HepG2 (cell line): ENCODE measurements around the gene CCNJL. TPM values are rescaled to one million over a fixed set of nuclear protein-coding genes. Genes with fewer than 3 reads are reported as not detected.

Source experiments
- ATAC-seq: fragments of 200-7000 bp; cut with Tn5 transposase; 3 replicates; pipeline ENCODE4 v1.9.1; 2020; ENCODE audit warnings: mild to moderate bottlenecking, moderate library complexity
- BruUV-seq: library from RNA; stranded (reverse); fragments of 400-500 nt; replicated peaks from 2 replicates; lab custom pipeline; 2021; lab: Mats Ljungman, UMichigan
- CTCF ChIA-PET: fragments of 300-600 bp; formaldehyde crosslinking; extraction: SDS; loops from one replicate; lab custom pipeline; 2021; ENCODE audit warnings: low total read pairs, inconsistent platforms, low intra/inter-chr PET ratio; lab: Yijun Ruan, JAX
- POLR2A ChIA-PET: fragments of 350-600 bp; sonication (Branson Sonifier 250); formaldehyde crosslinking; loops from one replicate; lab custom pipeline; 2020; ENCODE audit warnings: antibody characterized with exemption, inconsistent platforms; lab: Yijun Ruan, JAX
- DNase-seq: peaks from one replicate; pipeline ENCODE4 v3.0.0-alpha.2; 2015; ENCODE audit warnings: low spot score
- FAIRE-seq: peaks from 3 replicates; lab custom pipeline; 2011; peaks lifted over from hg19 to GRCh38; lab: Jason Lieb, UNC
- H2AFZ ChIP-seq: one replicate; pipeline ENCODE4 v1.6.1; 2011; ENCODE audit warnings: low read length, inconsistent platforms
- H3K27ac ChIP-seq: fragments of 300-600 bp; 3 replicates; pipeline ENCODE4 v1.8.0; 2011; ENCODE audit warnings: mixed run types, mild to moderate bottlenecking, mixed read lengths, low read length, inconsistent platforms; ENCODE audit not compliant: insufficient read depth; ENCODE audit errors: extremely low read length
- H3K27me3 ChIP-seq, 2 experiments: fragments of 200-600 bp in 1 of 2; 2 replicates in 1 of 2; 3 replicates in 1 of 2; pipeline versions ENCODE4 v1.6.0 to v1.8.0; 2011; ENCODE audit warnings: low read length in 2 of 2, mild to moderate bottlenecking in 2 of 2, moderate library complexity in 2 of 2, inconsistent platforms in 1 of 2; ENCODE audit not compliant: insufficient read depth in 2 of 2, control insufficient read depth in 1 of 2
- H3K36me3 ChIP-seq, 2 experiments: fragments of 200-600 bp in 1 of 2; replicated peaks in 1 of 2; 2 replicates in 1 of 2; 3 replicates in 1 of 2; pipeline versions ENCODE4 v1.5.1 to v1.8.0; 2011; ENCODE audit warnings: low read length in 2 of 2, inconsistent platforms in 1 of 2; ENCODE audit not compliant: insufficient read depth in 2 of 2, control insufficient read depth in 1 of 2
- H3K4me1 ChIP-seq: 2 replicates; pipeline ENCODE4 v1.5.1; 2012; ENCODE audit warnings: low read length, inconsistent platforms; ENCODE audit not compliant: insufficient read depth
- H3K4me2 ChIP-seq: 2 replicates; pipeline ENCODE4 v1.6.0; 2011; ENCODE audit warnings: low read depth, low read length, inconsistent platforms
- H3K4me3 ChIP-seq, 3 experiments: fragments of 200-600 bp in 1 of 3; sonication (generic), shearing (Covaris generic) in 1 of 3; replicated peaks in 1 of 3; 2 replicates each; pipeline ENCODE4 v1.5.1; 2011 to 2016; ENCODE audit warnings: low read length in 3 of 3, inconsistent platforms in 2 of 3, low read depth in 2 of 3, mild to moderate bottlenecking in 2 of 3, control low read depth in 1 of 3, mixed read lengths in 1 of 3; ENCODE audit not compliant: insufficient read depth in 1 of 3
- H3K79me2 ChIP-seq: one replicate; pipeline ENCODE4 v1.6.1; 2011; ENCODE audit warnings: low read length, inconsistent platforms; ENCODE audit not compliant: insufficient read depth
- H3K9ac ChIP-seq: 2 replicates; pipeline ENCODE4 v1.6.0; 2011; ENCODE audit warnings: mild to moderate bottlenecking, low read depth, low read length, inconsistent platforms; ENCODE audit not compliant: insufficient read depth
- H3K9me3 ChIP-seq: 2 replicates; pipeline ENCODE4 v1.5.1; 2012; ENCODE audit warnings: mild to moderate bottlenecking, low read length
- H4K20me1 ChIP-seq: 2 replicates; pipeline ENCODE4 v1.6.0; 2011; ENCODE audit warnings: inconsistent platforms, mild to moderate bottlenecking, low read length, moderate library complexity; ENCODE audit not compliant: insufficient read depth
- ATF6 ChIP-seq: sonication (generic); formaldehyde crosslinking; conservative IDR thresholded peaks from 2 replicates; pipeline ENCODE4 v1.4.0; 2020; ENCODE audit warnings: missing genetic modification reagents
- MTA3 ChIP-seq: sonication (generic); formaldehyde crosslinking; IDR thresholded peaks from 2 replicates; pipeline ENCODE4 v1.4.0; 2020; ENCODE audit warnings: missing genetic modification reagents
- THAP8 ChIP-seq: sonication (generic); formaldehyde crosslinking; IDR thresholded peaks from 2 replicates; pipeline ENCODE4 v1.5.1; 2020; ENCODE audit warnings: missing genetic modification reagents, mild to moderate bottlenecking, borderline replicate concordance
- ZNF234 ChIP-seq: sonication (generic); formaldehyde crosslinking; conservative IDR thresholded peaks from 2 replicates; pipeline ENCODE4 v1.5.1; 2020; ENCODE audit warnings: mild to moderate bottlenecking, missing genetic modification reagents
- ZNF576 ChIP-seq: sonication (generic); formaldehyde crosslinking; IDR thresholded peaks from 2 replicates; pipeline ENCODE4 v1.4.0; 2020; ENCODE audit warnings: mild to moderate bottlenecking, missing genetic modification reagents
- ZNF766 ChIP-seq: sonication (generic); formaldehyde crosslinking; IDR thresholded peaks from 2 replicates; pipeline ENCODE4 v1.5.0; 2020; ENCODE audit warnings: missing genetic modification reagents, borderline replicate concordance
- WGBS: methylation state at CpG from one replicate; pipeline ENCODE4 v1.1.6; 2017; ENCODE audit warnings: low lambda C conversion rate; 5-methylcytosine and 5-hydroxymethylcytosine counted together
- in situ Hi-C: cut with HindIII; loops from 2 replicates; pipeline ENCODE4 v1.10.0; 2017; ENCODE audit warnings: low pct_unique_long_range_greater_than_20kb; ENCODE audit not compliant: extremely low pct_ligation_motif_present
- intact Hi-C: fragments of 100-400 bp; cut with micrococcal nuclease; formaldehyde crosslinking; loops from one replicate; pipeline ENCODE4 v1.10.0; 2022; ENCODE audit not compliant: unreplicated experiment
- polyA plus RNA-seq, 8 experiments: library from polyadenylated mRNA; depleted of rRNA in 3 of 8; stranded (reverse) in 7 of 8; unstranded in 1 of 8; fragments of >200 nt; fragmentation: Illumina TruSeq in 4 of 8; extraction: Trizol in 4 of 8; gene quantifications; 2 replicates each; pipeline versions ENCODE4 v1.2.1 to v1.2.3, GENCODE V29; 2011 to 2016; ENCODE audit warnings: low read depth in 4 of 8, missing spikeins in 1 of 8, mixed read lengths in 1 of 8; ENCODE audit not compliant: insufficient read depth in 1 of 8
- total RNA-seq, 5 experiments: library from RNA; depleted of rRNA; stranded (reverse); fragments of >200 nt; fragmentation: Illumina TruSeq; extraction: Trizol; gene quantifications; 2 replicates each; pipeline ENCODE4 v1.2.3, GENCODE V29; 2016; ENCODE audit warnings: low read depth in 1 of 5

The CCNJL gene
- total and polyA plus RNA-seq, 2 of the 13 experiments (the other 11 are each of a cell fraction or from before 2014, with no cell fraction given): 1.6 to 4.4 TPM

- ATAC-seq: no peak
- BruUV-seq: no TSS peak
- ChIA-PET CTCF (no interaction called here), POLR2A (no interaction called here)
- 91% methylated on average over 4 of the region's 4 CpGs for WGBS
- Histone ChIP-seq H3K9ac (no peak overlapping the region), H3K27ac (no peak overlapping the region), H3K4me2 (no peak overlapping the region), H3K36me3 (no peaks in the 10 kb centered on the region), H3K4me1 (peaks cover 16% of the 10 kb centered on the region), H3K27me3 (peaks cover 0 to 3% of the 10 kb centered on the region in 2 experiments; a peak in 2 of 5 replicates), H2AFZ (no peak overlapping the region), H4K20me1 (no peaks in the 10 kb centered on the region), H3K79me2 (no peaks in the 10 kb centered on the region), H3K4me3 (no peak overlapping the region), H3K9me3 (no peaks in the 10 kb centered on the region)
- intact Hi-C loops (no loop called here), in situ Hi-C loops (no loop called here)
- TF ChIP-seq MTA3 (no peak), ATF6 (CRISPR knock-in tag) (no peak), THAP8 (CRISPR knock-in tag) (no peak), ZNF766 (CRISPR knock-in tag) (no peak), ZNF576 (CRISPR knock-in tag) (no peak), ZNF234 (CRISPR knock-in tag) (no peak)
- no peak for FAIRE-seq
- DNase-seq: no peak
These were observed 2.2 kb downstream of the CCNJL start for GRCh38 chr5:160310140-160310539.
